Breast epithelium (tissue), 4 donors: ENCODE results near the gene SOS2. TPM values are rescaled to one million over a fixed set of nuclear protein-coding genes. Genes with fewer than 3 reads are reported as not detected.

ENCODE experiments used
- DNase-seq, 2 donors: peaks; one replicate each; pipeline ENCODE4 v3.0.0-alpha.2; 2019; ENCODE audit warnings: low spot score in 2 of 2
- H3K27ac ChIP-seq, 2 donors: fragments of 200-600 bp; sonication (generic) in 1 of 2; one replicate each; pipeline ENCODE4 v1.5.1; 2016 to 2019; ENCODE audit warnings: mild to moderate bottlenecking in 1 of 2
- H3K27me3 ChIP-seq, 2 donors: fragments of 200-600 bp; sonication (generic) in 1 of 2; one replicate each; pipeline versions ENCODE4 v1.5.1 to v1.6.0; 2017 to 2019; ENCODE audit warnings: control low read depth in 1 of 2, mild to moderate bottlenecking in 1 of 2
- H3K36me3 ChIP-seq: fragments of 200-600 bp; one replicate; pipeline ENCODE4 v1.5.1; 2019
- H3K4me1 ChIP-seq, 2 donors: fragments of 200-600 bp; sonication (generic); one replicate each; pipeline ENCODE4 v1.5.1; 2016 to 2019; ENCODE audit warnings: control low read depth in 1 of 2
- H3K4me3 ChIP-seq, 3 donors: fragments of 200-600 bp; sonication (generic); 1 replicate in 2 of 3; 2 replicates in 1 of 3; pipeline ENCODE4 v1.5.1; 2016 to 2019; ENCODE audit warnings: mild to moderate bottlenecking in 3 of 3, moderate library complexity in 2 of 3
- H3K9me3 ChIP-seq, 2 donors: fragments of 200-600 bp; sonication (generic) in 1 of 2; one replicate each; pipeline ENCODE4 v1.5.1; 2016 to 2019; ENCODE audit warnings: control low read depth in 1 of 2
- CTCF ChIP-seq, 3 donors: fragments of 450-650 bp; IDR thresholded peaks; one replicate each; pipeline ENCODE4 v1.5.1; 2016 to 2017; ENCODE audit warnings: antibody characterized with exemption in 3 of 3, mild to moderate bottlenecking in 3 of 3, moderate library complexity in 3 of 3
- POLR2A ChIP-seq: fragments of 450-650 bp; IDR thresholded peaks from one replicate; pipeline ENCODE4 v1.6.1; 2016; ENCODE audit warnings: antibody characterized with exemption, mild to moderate bottlenecking, moderate library complexity
- POLR2AphosphoS5 ChIP-seq, 3 donors: sonication (generic); formaldehyde crosslinking; IDR thresholded peaks; one replicate each; pipeline ENCODE4 v1.6.1; 2017; ENCODE audit warnings: antibody characterized with exemption in 3 of 3
- intact Hi-C: fragments of 100-400 bp; cut with DNase I; formaldehyde crosslinking; loops from one replicate; pipeline ENCODE4 v1.15.1; 2023; ENCODE audit warnings: low total_unique reads
- total RNA-seq, 3 donors: library from RNA; depleted of rRNA; stranded (reverse); fragments of >200 nt; gene quantifications; one replicate each; pipeline ENCODE4 v1.1.0, GENCODE V29; 2016

SOS2 gene
- total RNA-seq, 3 donors from 2014 or later = 35.7 to 54.3 (median 37.4) TPM

GRCh38 chr14:50121486-50121885 lies 109.9 kb downstream of the SOS2 start:
- H3K27ac ChIP-seq = no peak overlapping the region
- H3K36me3 ChIP-seq = no peaks in the 10 kb centered on the region
- H3K27me3 ChIP-seq = no peaks in the 10 kb centered on the region
- no peaks in the 10 kb centered on the region for H3K4me1 ChIP-seq
- H3K9me3 ChIP-seq = no peaks in the 10 kb centered on the region
- intact Hi-C loops = no loop called here
- no peak overlapping the region for H3K4me3 ChIP-seq
- TF ChIP-seq CTCF (IDR thresholded peaks at IDR 0.05) (no peak), POLR2A (no peak), POLR2AphosphoS5 (IDR thresholded peaks at IDR 0.05) (no peak)
- DNase-seq = no peak

- Histone ChIP-seq H3K27ac (no peak overlapping the region), H3K4me3 (no peak overlapping the region), H3K27me3 (no peaks in the 10 kb centered on the region), H3K36me3 (no peaks in the 10 kb centered on the region), H3K4me1 (peaks cover 3 to 6% of the 10 kb centered on the region in 2 donors), H3K9me3 (no peaks in the 10 kb centered on the region)
- intact Hi-C loops = no loop called here
- DNase-seq = no peak
- TF ChIP-seq POLR2A (no peak), POLR2AphosphoS5 (IDR thresholded peaks at IDR 0.05) (no peak), CTCF (IDR thresholded peaks at IDR 0.05) (no peak)
Observed at GRCh38 chr14:50117456-50117855, 113.9 kb downstream of the SOS2 start.

- no peaks in the 10 kb centered on the region for H3K9me3 ChIP-seq
- intact Hi-C loops = no loop called here
- no peaks in the 10 kb centered on the region for H3K27me3 ChIP-seq
- TF ChIP-seq CTCF (IDR thresholded peaks at IDR 0.05) (no peak), POLR2A (no peak), POLR2AphosphoS5 (IDR thresholded peaks at IDR 0.05) (no peak)
- no peaks in the 10 kb centered on the region for H3K36me3 ChIP-seq
- H3K27ac ChIP-seq = peak overlapping the region; percentile 85 to 91
- no peak for DNase-seq
- H3K4me1 ChIP-seq = peaks cover 3 to 6% of the 10 kb centered on the region in 2 donors
- H3K4me3 ChIP-seq = peak overlapping the region; percentile 75 to 80 (median 77)
Observed at GRCh38 chr14:50116966-50117365, 114.4 kb downstream of the SOS2 start.

GRCh38 chr14:50116181-50116956 lies 115.0 kb downstream of the SOS2 start, which contains the start of gene VCPKMT:
Gene VCPKMT, minus strand, starts transcription at chr14:50116572. Its CDS starts 20 bp downstream, at chr14:50116552.
- TF ChIP-seq CTCF (IDR thresholded peaks at IDR 0.05) (no peak), POLR2A (peak; percentile 84), POLR2AphosphoS5 (IDR thresholded peaks at IDR 0.05) (peak; percentile 91 to 98 (median 93))
- Histone ChIP-seq H3K4me1 (peaks cover 3 to 6% of the 10 kb centered on the region in 2 donors), H3K27me3 (no peaks in the 10 kb centered on the region), H3K4me3 (peak within 1 kb of the TSS; percentile 75 to 80 (median 77)), H3K27ac (peak within 1 kb of the TSS; percentile 85 to 91), H3K9me3 (no peaks in the 10 kb centered on the region), H3K36me3 (no peaks in the 10 kb centered on the region)
- intact Hi-C loops = no loop called here
- DNase-seq = peak; percentile 90 to 93

- H3K27me3 ChIP-seq = no peaks in the 10 kb centered on the region
- no peak for TF ChIP-seq POLR2A
- TF ChIP-seq POLR2AphosphoS5 (IDR thresholded peaks at IDR 0.05) = no peak
- TF ChIP-seq CTCF (IDR thresholded peaks at IDR 0.05) = no peak
- H3K36me3 ChIP-seq = no peaks in the 10 kb centered on the region
- H3K27ac ChIP-seq = no peak overlapping the region
- no peak overlapping the region for H3K4me3 ChIP-seq
- DNase-seq = no peak
- H3K9me3 ChIP-seq = no peaks in the 10 kb centered on the region
- peaks cover 3 to 6% of the 10 kb centered on the region in 2 donors for H3K4me1 ChIP-seq
- intact Hi-C loops = no loop called here
Observed at GRCh38 chr14:50113381-50114035, 117.9 kb downstream of the SOS2 start.
